Esophagus muscularis mucosa (tissue), 4 donors: ENCODE data around the gene POLR1E. TPM values are rescaled to one million over a fixed set of nuclear protein-coding genes. Genes with fewer than 3 reads are reported as not detected.

Experiments
- DNase-seq: peaks from one replicate; pipeline ENCODE4 v3.0.0-alpha.2; 2017; ENCODE audit errors: extremely low spot score
- H3K27ac ChIP-seq, 4 donors: fragments of 200-600 bp; sonication (generic); replicated peaks in 1 of 4; 1 replicate in 3 of 4; 2 replicates in 1 of 4; pipeline ENCODE4 v1.5.1; 2016 to 2019; ENCODE audit warnings: mild to moderate bottlenecking in 1 of 4
- H3K27me3 ChIP-seq, 4 donors: fragments of 200-600 bp; sonication (generic); one replicate each; pipeline versions ENCODE4 v1.5.1 to v1.6.0; 2016 to 2019
- H3K36me3 ChIP-seq, 4 donors: fragments of 200-600 bp; sonication (generic); one replicate each; pipeline ENCODE4 v1.5.1; 2016 to 2019
- H3K4me1 ChIP-seq, 4 donors: fragments of 200-600 bp; sonication (generic); one replicate each; pipeline ENCODE4 v1.5.1; 2016 to 2019
- H3K4me3 ChIP-seq, 4 donors: fragments of 200-600 bp; sonication (generic); 1 replicate in 2 of 4; 2 replicates in 2 of 4; pipeline ENCODE4 v1.5.1; 2016 to 2019; ENCODE audit warnings: mild to moderate bottlenecking in 4 of 4, moderate library complexity in 1 of 4
- H3K9me3 ChIP-seq, 4 donors: fragments of 200-600 bp; sonication (generic); 1 replicate in 3 of 4; 2 replicates in 1 of 4; pipeline ENCODE4 v1.5.1; 2016 to 2019
- CTCF ChIP-seq, 3 experiments: fragments of 200-600 bp in 2 of 3; fragments of 450-650 bp in 1 of 3; sonication (generic) in 2 of 3; IDR thresholded peaks; one replicate each; pipeline ENCODE4 v1.5.1; 2017 to 2019; ENCODE audit warnings: antibody characterized with exemption in 3 of 3, mild to moderate bottlenecking in 2 of 3, moderate library complexity in 1 of 3
- EP300 ChIP-seq: sonication (generic); formaldehyde crosslinking; IDR thresholded peaks from one replicate; pipeline ENCODE4 v1.6.1; 2017; ENCODE audit warnings: antibody characterized with exemption
- POLR2A ChIP-seq: fragments of 450-650 bp; IDR thresholded peaks from one replicate; pipeline ENCODE4 v1.6.1; 2017; ENCODE audit warnings: antibody characterized with exemption, moderate library complexity, mild to moderate bottlenecking, low read depth
- POLR2AphosphoS5 ChIP-seq, 2 donors: sonication (generic); formaldehyde crosslinking; IDR thresholded peaks; one replicate each; pipeline ENCODE4 v1.6.1; 2017; ENCODE audit warnings: antibody characterized with exemption in 2 of 2
- WGBS: methylation state at CpG from one replicate; pipeline ENCODE4 v1.1.5; 2018; 5-methylcytosine and 5-hydroxymethylcytosine counted together
- intact Hi-C: fragments of 100-400 bp; cut with DNase I; formaldehyde crosslinking; loops from one replicate; pipeline ENCODE4 v1.15.1; 2023
- total RNA-seq, 4 donors: library from RNA; depleted of rRNA; stranded (reverse); fragments of >200 nt; gene quantifications; one replicate each; pipeline versions ENCODE4 v1.1.0 to v1.2.1, GENCODE V29; 2016

POLR1E gene
- total RNA-seq, 4 donors from 2014 or later: 17.4 to 36.8 (median 24.5) TPM

GRCh38 chr9:37551468-37551867 lies 65.7 kb downstream of the POLR1E start:
- H3K4me1 ChIP-seq: no peaks in the 10 kb centered on the region
- no peak for DNase-seq
- intact Hi-C loops: no loop called here
- TF ChIP-seq POLR2A (no peak), EP300 (no peak), POLR2AphosphoS5 (IDR thresholded peaks at IDR 0.05) (no peak), CTCF (IDR thresholded peaks at IDR 0.05) (no peak)
- H3K4me3 ChIP-seq: no peak overlapping the region
- no peak overlapping the region for H3K27ac ChIP-seq
- no peaks in the 10 kb centered on the region for H3K27me3 ChIP-seq
- no peaks in the 10 kb centered on the region for H3K36me3 ChIP-seq
- WGBS: 93% methylated on average over 3 of the region's 3 CpGs
- no peaks in the 10 kb centered on the region for H3K9me3 ChIP-seq

GRCh38 chr9:37551888-37552287 lies 66.1 kb downstream of the POLR1E start:
- Histone ChIP-seq H3K4me1 (no peaks in the 10 kb centered on the region), H3K4me3 (no peak overlapping the region), H3K36me3 (no peaks in the 10 kb centered on the region), H3K27ac (no peak overlapping the region), H3K27me3 (no peaks in the 10 kb centered on the region), H3K9me3 (no peaks in the 10 kb centered on the region)
- WGBS: 94% methylated on average over 2 of the region's 2 CpGs
- TF ChIP-seq CTCF (IDR thresholded peaks at IDR 0.05): no peak
- TF ChIP-seq POLR2AphosphoS5 (IDR thresholded peaks at IDR 0.05): no peak
- TF ChIP-seq POLR2A: no peak
- no peak for TF ChIP-seq EP300
- no peak for DNase-seq
- intact Hi-C loops: no loop called here

Other genes starting within 250 kb of the POLR1E start
- 100 to 1,000 TPM; 135 to 143 (median 138) TPM for gene GRHPR, start 63.3 kb upstream of the POLR1E start, total RNA-seq
- 10 to 100 TPM in 3 of 4 donors, 1 to 10 TPM in 1; 9.6 to 20.4 (median 12.6) TPM for gene ZBTB5, start 20.5 kb upstream of the POLR1E start, total RNA-seq
- 10 to 100 TPM in 1 of 4 donors, 1 to 10 TPM in 3; 5.5 to 11.2 (median 9.0) TPM for gene FBXO10, start 90.4 kb downstream of the POLR1E start, total RNA-seq
- 10 to 100 TPM; 55.7 to 84.3 (median 62.5) TPM for gene TOMM5, start 106.6 kb downstream of the POLR1E start, total RNA-seq
- gene FRMPD1, start 165.0 kb downstream of the POLR1E start, total RNA-seq: under 1 TPM in 3 of 4 donors, not detected in 1; 0.34 to 0.50 (median 0.45) TPM